HG03108 (cell line): ENCODE measurements around the gene NXPE4.
"Not testable (repeated sequence)": the region's sequence is repeated elsewhere in the genome, so short reads cannot be mapped to it uniquely, and the experiment has no call there.

Source experiments
- ATAC-seq: cut with Tn5 transposase; IDR thresholded peaks from one replicate; pipeline ENCODE4 v1.9.1; 2021; ENCODE audit warnings: moderate library complexity; ENCODE audit not compliant: unreplicated experiment

Gene NXPE4

DNA sequence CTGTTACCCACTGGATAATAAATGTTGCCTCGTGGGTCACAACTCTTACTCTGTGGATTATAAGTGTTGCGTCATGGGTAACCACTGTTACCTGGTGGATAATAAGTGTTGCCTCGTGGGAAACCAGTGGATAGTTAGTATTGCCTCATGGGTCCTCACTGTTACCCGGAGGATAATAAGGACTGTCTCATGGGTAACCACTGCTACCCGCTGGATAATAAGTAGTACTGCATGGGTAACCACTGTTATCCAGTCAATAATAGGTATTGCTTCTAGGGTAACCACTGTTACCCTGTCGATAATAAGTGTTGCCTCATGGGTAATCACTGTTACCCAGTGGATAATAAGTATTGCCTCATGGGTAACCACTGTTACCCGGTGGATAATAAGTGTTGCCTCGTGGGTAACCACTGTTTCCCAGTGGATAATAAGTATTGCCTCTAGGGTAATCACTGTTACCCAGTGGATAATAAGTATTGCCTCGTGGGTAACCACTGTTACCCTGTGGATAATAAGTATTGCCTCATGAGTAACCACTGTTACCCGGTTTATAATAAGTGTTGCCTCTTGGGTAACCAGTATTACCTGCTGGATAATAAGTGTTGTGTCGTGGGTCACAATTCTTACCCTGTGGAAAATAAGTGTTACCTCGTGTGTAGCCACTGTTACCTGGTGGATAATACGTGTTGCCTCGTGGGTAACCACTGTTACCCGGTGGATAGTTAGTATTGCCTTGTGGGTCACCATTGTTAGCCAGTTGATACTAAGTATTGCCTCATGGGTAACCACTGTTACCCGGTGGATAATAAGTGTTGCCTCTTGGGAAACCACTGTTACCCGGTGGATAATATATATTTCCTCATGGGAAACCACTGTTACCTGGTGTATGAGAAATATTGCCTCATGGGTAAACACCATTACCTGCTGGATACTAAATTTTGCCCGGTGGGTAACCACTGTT lies 15.7 kb upstream of the NXPE4 start:
- no peak for ATAC-seq

DNA sequence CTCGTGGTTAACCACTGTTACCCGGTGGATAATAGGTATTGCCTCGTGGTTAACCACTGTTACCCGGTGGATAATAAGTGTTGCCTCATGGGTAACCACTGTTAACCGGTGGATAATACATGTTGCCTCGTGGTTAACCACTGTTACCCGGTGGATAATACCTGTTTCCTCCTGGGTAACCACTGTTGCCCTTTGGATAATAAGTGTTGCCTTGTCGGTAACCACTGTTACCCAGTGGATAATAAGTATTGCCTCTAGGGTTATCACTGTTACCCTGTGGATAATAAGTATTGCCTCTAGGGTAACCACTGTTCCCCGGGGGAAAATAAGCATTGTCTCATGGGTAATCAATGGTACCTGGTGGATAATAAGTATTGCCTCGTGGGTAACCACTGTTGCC lies 15.0 kb upstream of the NXPE4 start:
- ATAC-seq, result no peak

DNA sequence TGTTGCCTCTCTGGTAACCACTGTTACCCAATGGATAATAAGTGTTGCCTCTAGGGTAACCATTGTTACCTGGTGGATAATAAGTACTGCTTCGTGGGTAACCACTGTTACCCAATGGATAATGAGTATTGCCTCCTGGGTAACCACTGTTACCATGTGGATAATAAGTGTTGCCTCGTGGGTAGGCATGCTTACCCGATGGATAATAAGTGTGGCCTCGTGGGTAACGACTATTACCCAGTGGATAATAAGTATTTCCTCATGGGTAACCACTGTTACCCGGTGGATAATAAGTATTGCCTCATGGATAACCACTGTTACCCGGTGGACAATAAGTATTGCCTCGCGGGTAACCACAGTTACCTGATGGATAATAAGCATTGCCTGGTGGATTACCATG lies 13.8 kb upstream of the NXPE4 start:
- no peak for ATAC-seq

GRCh38 chr11:114608605-114609004 lies 13.0 kb upstream of the NXPE4 start:
- ATAC-seq, result not testable (repeated sequence)

GRCh38 chr11:114607753-114608459 lies 12.3 kb upstream of the NXPE4 start:
- ATAC-seq, result no peak

DNA sequence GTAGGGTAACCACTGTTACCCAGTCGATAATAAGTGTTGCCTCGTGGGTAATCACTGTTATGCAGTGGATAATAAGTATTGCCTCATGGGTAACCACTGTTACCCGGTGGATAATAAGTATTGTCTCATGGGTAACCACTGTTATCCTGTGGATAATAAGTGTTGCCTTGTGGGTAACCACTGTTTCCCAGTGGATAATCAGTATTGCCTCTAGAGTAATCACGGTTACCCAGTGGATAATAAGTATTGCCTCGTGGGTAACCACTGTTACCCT lies 11.2 kb upstream of the NXPE4 start:
- ATAC-seq, result not testable (repeated sequence)

- ATAC-seq, result no peak
Observed at GRCh38 chr11:114606003-114606801, 10.6 kb upstream of the NXPE4 start.

GRCh38 chr11:114605370-114605769 lies 9.8 kb upstream of the NXPE4 start:
- ATAC-seq, result no peak

DNA sequence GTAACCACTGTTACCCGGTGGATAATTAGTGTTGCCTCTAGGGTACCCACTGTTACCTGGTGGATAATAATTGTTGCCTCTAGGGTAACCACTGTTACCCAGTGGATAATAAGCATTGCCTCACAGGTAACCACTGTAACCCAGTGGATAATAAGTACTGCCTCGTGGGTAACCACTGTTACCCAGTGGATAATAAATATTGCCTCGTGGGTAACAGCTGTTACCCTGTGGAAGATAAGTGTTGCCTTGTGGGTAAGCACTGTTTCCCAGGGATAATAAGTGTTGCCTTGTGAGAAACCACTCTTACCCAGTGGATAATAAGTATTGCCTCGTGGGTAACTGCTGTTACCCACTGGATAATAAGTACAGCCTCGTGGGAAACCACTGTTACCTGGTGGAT lies 9.3 kb upstream of the NXPE4 start:
- ATAC-seq, result no peak

DNA sequence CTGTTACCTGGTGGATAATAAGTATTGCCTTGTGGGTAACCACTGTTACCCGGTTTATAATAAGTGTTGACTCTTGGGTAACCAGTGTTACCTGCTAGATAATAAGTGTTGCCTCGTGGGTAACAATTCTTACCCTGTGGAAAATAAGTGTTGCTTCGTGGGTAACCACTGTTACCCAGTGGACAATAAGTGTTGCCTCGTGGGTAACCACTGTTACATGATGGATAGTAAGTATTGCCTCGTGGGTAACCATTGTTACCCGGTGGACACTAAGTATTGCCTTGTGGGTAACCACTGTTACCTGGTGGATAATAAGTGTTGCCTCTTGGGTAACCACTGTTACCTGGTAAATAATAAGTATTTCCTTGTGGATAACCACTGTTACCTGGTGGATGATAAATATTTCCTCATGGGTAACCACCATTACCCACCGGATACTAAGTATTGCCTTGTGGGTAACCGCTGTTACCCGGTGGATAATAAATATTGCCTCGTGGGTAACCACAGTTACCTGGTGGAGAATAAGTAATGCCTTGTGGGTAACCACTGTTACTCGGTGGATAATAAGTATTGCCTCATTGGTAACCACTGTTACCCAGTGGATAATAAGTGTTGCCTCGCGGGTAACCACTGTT lies 8.7 kb upstream of the NXPE4 start:
- no peak for ATAC-seq

DNA sequence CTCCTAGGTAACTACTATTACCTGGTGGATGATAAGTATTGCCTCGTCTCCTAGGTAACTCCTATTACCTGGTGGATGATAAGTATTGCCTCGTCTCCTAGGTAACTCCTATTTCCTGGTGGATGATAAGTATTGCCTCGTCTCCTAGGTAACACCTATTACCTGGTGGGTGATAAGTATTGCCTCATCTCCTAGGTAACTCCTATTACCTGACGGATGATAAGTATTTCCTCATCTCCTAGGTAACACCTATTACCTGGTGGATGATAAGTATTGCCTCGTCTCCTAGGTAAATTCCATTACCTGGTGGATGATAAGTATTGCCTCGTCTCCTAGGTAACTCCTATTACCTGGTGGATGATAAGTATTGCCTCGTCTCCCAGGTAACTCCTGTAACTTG lies 7.6 kb upstream of the NXPE4 start:
- ATAC-seq, result not testable (repeated sequence)

- ATAC-seq, result no peak
Observed at GRCh38 chr11:114598461-114598860, 2.9 kb upstream of the NXPE4 start.

DNA sequence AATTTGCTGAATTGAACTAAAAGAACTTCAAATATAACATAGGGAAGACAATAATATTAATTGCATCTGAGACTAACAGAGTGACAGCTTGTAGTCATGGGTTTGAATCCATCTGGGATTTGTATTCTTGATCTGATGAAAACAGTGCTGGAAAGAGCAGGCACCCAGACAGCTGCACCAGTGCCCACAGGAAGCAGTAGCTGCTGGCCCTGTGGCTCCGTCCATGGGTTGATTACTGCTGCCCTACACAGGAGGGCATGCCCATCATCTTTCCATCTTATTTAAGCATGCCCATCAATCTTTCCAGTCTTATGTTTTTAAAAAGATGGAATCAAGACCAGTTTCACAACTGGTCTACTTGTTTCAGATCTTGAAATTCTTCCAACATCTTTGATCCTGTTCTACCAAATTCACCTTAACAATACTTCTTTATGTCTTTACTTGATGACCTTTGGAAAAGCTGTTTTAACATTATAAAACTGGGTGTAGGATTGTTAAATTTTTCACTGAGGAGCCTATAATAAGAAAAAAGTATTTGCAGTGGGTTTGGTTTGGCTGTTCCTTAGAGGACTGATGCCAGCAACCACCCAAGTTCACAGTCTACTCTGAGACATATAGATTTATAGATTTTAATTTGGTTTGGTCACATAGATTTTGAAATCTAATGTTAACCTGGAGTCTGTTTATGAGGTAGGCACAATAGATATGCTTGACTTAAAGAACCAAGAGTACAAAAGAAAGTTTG lies 761 bp upstream of the NXPE4 start:
- ATAC-seq, result no peak

GRCh38 chr11:114594703-114595102 lies 883 bp downstream of the NXPE4 start:
- ATAC-seq, result no peak

- no peak for ATAC-seq
Observed at GRCh38 chr11:114587398-114587953, 8.1 kb downstream of the NXPE4 start.

DNA sequence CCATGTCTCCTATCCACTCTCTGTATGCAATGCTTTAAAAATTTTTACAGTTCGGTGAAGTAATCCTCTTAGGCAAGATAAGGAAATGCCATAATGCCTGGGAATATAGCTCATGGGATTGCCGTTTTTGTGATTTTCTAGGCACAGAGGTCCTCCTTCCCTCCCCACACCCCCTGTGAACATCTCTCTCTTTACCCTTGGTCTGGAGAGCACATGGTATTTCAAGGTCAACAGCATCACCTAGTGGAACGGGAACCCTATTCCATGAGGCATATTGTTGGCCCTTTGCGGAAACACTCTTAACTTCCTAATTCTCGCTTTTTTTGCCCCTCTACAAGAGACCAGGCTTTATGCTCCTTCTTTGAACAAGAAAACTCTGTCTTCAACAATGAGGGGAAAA lies 8.8 kb downstream of the NXPE4 start:
- ATAC-seq, result no peak

DNA sequence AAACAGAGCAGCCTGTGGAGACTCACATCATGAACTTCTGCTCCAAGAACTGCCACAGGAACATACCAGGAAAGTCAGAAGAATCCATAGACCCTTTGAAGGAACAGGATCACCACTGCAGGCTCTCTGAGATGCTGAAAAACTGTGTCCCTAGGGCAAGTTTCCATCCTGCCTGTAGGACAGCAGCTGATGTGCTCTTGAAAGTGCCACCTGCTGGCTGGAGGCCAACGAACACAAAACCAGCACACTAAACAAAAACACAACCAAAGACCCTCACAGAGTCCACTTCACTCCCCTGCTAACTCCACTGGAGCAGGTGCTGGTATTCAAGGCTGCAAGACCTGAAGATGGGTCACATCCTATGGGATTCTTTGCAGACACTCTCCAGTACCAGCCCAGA lies 23.9 kb downstream of the NXPE4 start:
- ATAC-seq, result no peak

- no peak for ATAC-seq
Observed at GRCh38 chr11:114569801-114570200, 25.8 kb downstream of the NXPE4 start.

GRCh38 chr11:114566276-114566675 lies 29.3 kb downstream of the NXPE4 start:
- ATAC-seq, result no peak

- no peak for ATAC-seq
Observed at GRCh38 chr11:114564831-114565230, 30.8 kb downstream of the NXPE4 start.
